ENCODE data around the gene ANKRD62.

GRCh38 chr18:12086249-12086648 lies 7.4 kb upstream of the ANKRD62 start:
- no peak for TF ChIP-seq POLR2A (IDR thresholded peaks at IDR 0.05; ENCODE audit: low read depth, low read length)
- no peak for TF ChIP-seq POLR2AphosphoS5 (IDR thresholded peaks at IDR 0.05; ENCODE audit: low read depth, low read length)
